Islet of Langerhans (tissue), 1 donor: ENCODE data around the gene TGIF2.

Experiments
- FAIRE-seq: peaks from one replicate; lab custom pipeline; 2011; peaks lifted over from hg19 to GRCh38; lab: Jason Lieb, UNC

The TGIF2 gene

GRCh38 chr20:36573103-36573797 lies at the start of gene TGIF2:
TSS of gene TGIF2 (plus strand) at chr20:36573597. CDS start at chr20:36578775, 5,178 bp downstream.
- FAIRE-seq = no peak

- no peak for FAIRE-seq
Measured at GRCh38 chr20:36525620-36526365, 47.6 kb upstream of the TGIF2 start.

- no peak for FAIRE-seq
Measured at GRCh38 chr20:36526521-36527011, 46.8 kb upstream of the TGIF2 start.

- FAIRE-seq = no peak
Measured at GRCh38 chr20:36527331-36528125, 45.9 kb upstream of the TGIF2 start.

- no peak for FAIRE-seq
Measured at GRCh38 chr20:36528176-36528874, 45.1 kb upstream of the TGIF2 start.

- no peak for FAIRE-seq
Measured at GRCh38 chr20:36528875-36529417, 44.5 kb upstream of the TGIF2 start.

- FAIRE-seq = no peak
Measured at GRCh38 chr20:36532388-36532787, 41.0 kb upstream of the TGIF2 start.

GRCh38 chr20:36532822-36533221 lies 40.6 kb upstream of the TGIF2 start:
- no peak for FAIRE-seq

GRCh38 chr20:36538026-36538722 lies 35.2 kb upstream of the TGIF2 start:
- no peak for FAIRE-seq

GRCh38 chr20:36540551-36541211 lies 32.7 kb upstream of the TGIF2 start:
- no peak for FAIRE-seq

- FAIRE-seq = no peak
Measured at GRCh38 chr20:36541227-36541767, 32.1 kb upstream of the TGIF2 start, which contains the start of gene MYL9. TSS of gene MYL9 (plus strand) at chr20:36541519. CDS start at chr20:36544885, 3,366 bp downstream.

- FAIRE-seq = no peak
Measured at GRCh38 chr20:36541768-36542488, 31.5 kb upstream of the TGIF2 start.

- FAIRE-seq = no peak
Measured at GRCh38 chr20:36542516-36543183, 30.7 kb upstream of the TGIF2 start.

GRCh38 chr20:36543184-36544133 lies 29.9 kb upstream of the TGIF2 start:
- no peak for FAIRE-seq

GRCh38 chr20:36544134-36545018 lies 29.0 kb upstream of the TGIF2 start:
- no peak for FAIRE-seq

GRCh38 chr20:36546111-36546736 lies 27.2 kb upstream of the TGIF2 start:
- no peak for FAIRE-seq
